ENCODE measurements around the gene ASTN1.

GRCh38 chr1:177048314-177049069, 116.0 kb downstream of the ASTN1 start:
- TF ChIP-seq EZH2 (IDR thresholded peaks at IDR 0.05; ENCODE audit: borderline replicate concordance) (no peak), CTCF (IDR thresholded peaks at IDR 0.05; ENCODE audit: poor library complexity) (no peak), EZH2phosphoT487 (IDR thresholded peaks at IDR 0.05; ENCODE audit: low read depth, severe bottlenecking, unreplicated experiment) (no peak)
